ENCODE data around the gene WDR17. TPM values are rescaled to one million over a fixed set of nuclear protein-coding genes. Genes with fewer than 3 reads are reported as not detected.

WDR17 gene
- total and polyA plus RNA-seq, 2 of the 8 experiments (the other 6 are each of a cell fraction or from before 2014, with no cell fraction given): 1.4 to 3.3 TPM

DNA sequence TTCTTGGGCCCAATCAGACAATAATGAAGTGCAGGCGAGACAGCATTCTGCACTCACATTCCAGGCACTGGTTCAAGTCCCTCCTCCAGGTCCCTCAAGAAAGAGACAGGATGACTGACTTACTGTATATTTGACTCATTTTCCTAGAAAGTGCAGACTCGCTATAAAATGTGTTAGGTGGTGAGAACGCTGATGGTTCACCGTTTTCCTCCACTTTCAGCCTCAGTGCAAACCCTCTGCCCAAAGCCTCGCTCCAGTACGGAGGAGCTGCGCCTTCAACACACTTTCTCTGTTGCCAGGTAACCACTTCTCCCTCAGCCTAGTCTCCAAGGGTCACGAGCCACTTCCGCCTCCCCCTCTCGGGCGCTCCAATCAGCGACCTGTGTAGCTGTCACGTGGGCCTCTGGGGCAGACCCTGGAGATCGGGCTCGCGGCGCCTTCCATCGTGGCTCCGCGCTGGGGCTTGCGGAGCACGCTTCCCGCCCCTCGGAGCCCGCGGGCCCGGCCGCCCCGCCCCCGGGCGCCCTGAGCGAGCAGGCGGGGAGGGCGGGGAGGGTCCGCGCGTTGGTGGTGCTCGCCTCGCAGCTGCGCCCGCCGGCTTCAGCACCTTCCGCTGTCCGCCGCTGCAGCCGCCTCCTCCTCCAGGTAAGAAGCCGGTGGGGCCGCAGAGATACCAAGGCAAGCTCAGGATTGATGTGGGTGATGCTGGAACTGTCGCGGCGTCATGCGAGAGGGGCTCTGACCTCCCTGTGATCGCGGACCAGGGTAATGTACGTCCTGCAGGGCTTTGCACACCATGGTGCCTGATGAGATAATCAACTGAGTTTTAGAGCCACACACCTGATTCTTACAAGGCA lies at the start of gene WDR17 (continued):
- TF ChIP-seq TAF7 (optimal IDR thresholded peaks at IDR 0.05; ENCODE audit: borderline replicate concordance, low read depth, low read length): no peak
